Fibroblast of skin of scalp (primary cell): ENCODE data around the gene GLB1L3.

Experiments
- DNase-seq: peaks from one replicate; pipeline ENCODE4 v3.0.0-alpha.2; 2013

The GLB1L3 gene

DNA sequence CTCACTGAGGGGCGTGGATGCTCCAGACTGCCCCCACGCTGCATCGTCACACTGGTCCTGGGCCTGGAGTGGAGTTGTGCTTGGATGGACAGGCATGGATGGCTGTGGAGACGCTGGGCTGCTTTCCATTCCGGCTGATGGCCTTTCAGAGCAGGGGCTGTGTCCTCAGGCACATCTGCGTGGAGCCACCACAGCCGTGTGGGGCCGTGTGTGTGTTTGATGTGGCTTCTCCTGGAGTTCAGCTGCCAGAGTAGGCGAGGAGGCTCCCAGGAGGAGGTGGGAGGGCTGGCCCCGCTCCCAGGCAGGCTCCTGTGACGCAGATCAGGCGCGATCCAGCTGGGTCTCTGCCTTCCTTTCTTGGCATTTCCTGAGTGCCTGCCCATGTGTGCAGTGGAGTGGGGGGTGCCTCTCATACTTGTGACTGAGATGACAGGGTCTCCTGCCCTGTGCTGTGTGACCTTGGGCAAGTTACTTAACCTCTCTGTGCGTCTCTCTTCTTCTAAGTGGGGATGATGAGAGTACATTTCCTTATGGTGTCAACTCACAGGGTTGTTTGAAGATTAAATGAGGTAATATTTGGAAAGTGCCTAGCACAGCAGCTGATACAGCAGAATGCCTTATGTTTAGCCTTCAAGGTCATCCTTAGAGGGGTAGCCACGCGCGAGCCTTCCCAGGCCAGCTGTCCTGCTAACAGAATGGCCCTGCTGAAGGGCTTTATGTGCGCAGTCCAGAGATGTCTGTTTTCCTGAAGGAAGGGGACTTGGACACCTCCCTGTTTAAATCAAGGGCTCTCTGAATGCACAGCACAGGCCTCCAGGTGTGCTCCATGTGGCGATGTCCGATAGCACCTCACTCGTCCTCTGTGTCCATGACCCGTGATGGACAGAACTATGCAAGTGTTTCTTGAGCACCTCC, 89.1 kb downstream of the GLB1L3 start:
- no peak for DNase-seq

DNA sequence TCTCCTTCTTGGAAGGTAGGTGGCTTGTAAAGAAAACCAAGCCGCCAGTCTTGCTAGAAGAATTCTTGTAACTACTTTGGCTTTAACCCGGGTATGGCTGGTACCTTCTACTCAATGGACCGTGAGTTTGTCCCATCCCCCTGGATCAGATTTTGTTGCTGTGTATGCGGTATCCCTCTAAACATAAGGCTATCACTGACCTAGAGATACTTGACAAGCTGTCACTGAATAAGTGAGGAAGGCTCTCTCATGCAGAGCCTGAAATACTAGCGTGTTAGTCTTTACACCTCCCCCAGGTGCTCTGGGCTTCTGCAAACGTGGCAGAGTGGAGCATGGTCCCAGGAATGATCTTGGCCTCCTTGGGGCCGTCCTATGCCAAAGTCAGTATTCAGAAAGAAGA, 90.1 kb downstream of the GLB1L3 start:
- DNase-seq = no peak

DNA sequence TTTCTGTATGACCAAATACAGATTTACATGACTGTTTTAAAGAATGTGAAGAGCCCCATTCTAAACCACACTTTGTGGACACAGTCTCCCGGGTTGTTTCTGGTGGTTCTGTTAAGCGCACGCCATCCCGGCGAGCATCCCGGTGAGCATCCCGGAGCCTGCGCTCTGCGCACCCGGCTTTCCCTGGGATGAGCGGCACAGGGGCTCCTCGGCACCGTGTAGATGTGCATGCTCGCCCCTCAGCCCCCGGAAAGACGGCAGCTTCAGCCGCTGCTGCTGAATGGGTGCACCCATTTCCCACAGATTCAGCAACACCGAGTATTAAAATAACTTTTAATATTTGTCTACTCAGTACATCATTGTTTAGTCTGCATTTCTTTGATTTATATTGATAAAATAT, 91.6 kb downstream of the GLB1L3 start:
- no peak for DNase-seq
